ENCODE results near the gene BMPR1B. TPM values are rescaled to one million over a fixed set of nuclear protein-coding genes. Genes with fewer than 3 reads are reported as not detected.

Gene BMPR1B
- total RNA-seq, 3 donors from 2014 or later (not counting 1 experiment from before 2014, with no cell fraction given), result 0.25 TPM; not detected in 2

- H3K36me3 Mint-ChIP-seq, result no peaks in the 10 kb centered on the region
- H3K4me3 Mint-ChIP-seq, result no peak overlapping the region
- H3K4me3 ChIP-seq (ENCODE audit: low read length), result no peak overlapping the region
- H3K36me3 ChIP-seq (ENCODE audit: control insufficient read depth, insufficient read depth, low read length), result no peaks in the 10 kb centered on the region
- no peaks in the 10 kb centered on the region for H3K27me3 ChIP-seq (ENCODE audit: control insufficient read depth, insufficient read depth, low read length)
- no peaks in the 10 kb centered on the region for H3K9me3 ChIP-seq (ENCODE audit: control insufficient read depth, insufficient read depth, low read length)
- H3K9me3 Mint-ChIP-seq, result no peaks in the 10 kb centered on the region
- H3K4me1 ChIP-seq (ENCODE audit: control insufficient read depth, insufficient read depth, low read length), result no peaks in the 10 kb centered on the region
- no peak overlapping the region for H3K27ac Mint-ChIP-seq
- no CpG with 5 or more reads among the region's 2 CpGs for WGBS (ENCODE audit: insufficient coverage)
- H3K27me3 Mint-ChIP-seq (ENCODE audit: low read depth in 2 of 2), result peaks cover 0 to 7% of the 10 kb centered on the region in 2 donors
- H3K27ac ChIP-seq (ENCODE audit: low read length), result no peak overlapping the region
- ATAC-seq (no peak), DNase-seq (no peak)
- no peak for TF ChIP-seq CTCF (IDR thresholded peaks at IDR 0.05)
- intact Hi-C loops (cut with micrococcal nuclease), result no loop called here
- no peaks in the 10 kb centered on the region for H3K4me1 Mint-ChIP-seq
Observed at GRCh38 chr4:94803181-94803580, 45.4 kb downstream of the BMPR1B start.

DNA sequence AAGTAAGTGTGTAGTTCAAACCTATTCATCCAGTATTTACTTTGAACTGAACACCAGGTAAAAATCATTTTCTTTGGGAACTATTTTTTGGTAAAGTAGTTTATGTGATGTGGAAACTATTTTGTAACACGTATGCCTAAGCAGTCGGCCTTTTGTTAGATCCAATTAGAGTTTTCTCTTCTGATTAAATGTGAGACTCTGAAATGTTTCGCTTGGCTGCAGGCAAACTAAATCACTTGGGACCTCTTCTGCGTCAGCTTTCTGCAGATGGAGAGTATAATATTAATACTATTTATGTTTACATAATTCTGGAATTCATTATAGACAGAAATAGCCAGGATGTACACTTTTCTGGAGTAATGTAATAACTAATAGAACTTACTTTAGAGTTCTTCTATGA lies 46.9 kb downstream of the BMPR1B start:
- Histone ChIP-seq H3K4me3 (ENCODE audit: low read length) (no peak overlapping the region), H3K27me3 (ENCODE audit: control insufficient read depth, insufficient read depth, low read length) (no peaks in the 10 kb centered on the region), H3K4me1 (ENCODE audit: control insufficient read depth, insufficient read depth, low read length) (no peaks in the 10 kb centered on the region), H3K36me3 (ENCODE audit: control insufficient read depth, insufficient read depth, low read length) (no peaks in the 10 kb centered on the region), H3K9me3 (ENCODE audit: control insufficient read depth, insufficient read depth, low read length) (no peaks in the 10 kb centered on the region), H3K27ac (ENCODE audit: low read length) (no peak overlapping the region)
- WGBS (ENCODE audit: insufficient coverage), result 95% methylated on average over 3 of the region's 4 CpGs
- Mint-ChIP-seq H3K4me3 (no peak overlapping the region), H3K9me3 (no peaks in the 10 kb centered on the region), H3K4me1 (no peaks in the 10 kb centered on the region), H3K27me3 (ENCODE audit: low read depth in 2 of 2) (peaks cover 0 to 7% of the 10 kb centered on the region in 2 donors), H3K27ac (no peak overlapping the region), H3K36me3 (no peaks in the 10 kb centered on the region)
- intact Hi-C loops (cut with micrococcal nuclease), result no loop called here
- DNase-seq (no peak), ATAC-seq (no peak)
- no peak for TF ChIP-seq CTCF (IDR thresholded peaks at IDR 0.05)

DNA sequence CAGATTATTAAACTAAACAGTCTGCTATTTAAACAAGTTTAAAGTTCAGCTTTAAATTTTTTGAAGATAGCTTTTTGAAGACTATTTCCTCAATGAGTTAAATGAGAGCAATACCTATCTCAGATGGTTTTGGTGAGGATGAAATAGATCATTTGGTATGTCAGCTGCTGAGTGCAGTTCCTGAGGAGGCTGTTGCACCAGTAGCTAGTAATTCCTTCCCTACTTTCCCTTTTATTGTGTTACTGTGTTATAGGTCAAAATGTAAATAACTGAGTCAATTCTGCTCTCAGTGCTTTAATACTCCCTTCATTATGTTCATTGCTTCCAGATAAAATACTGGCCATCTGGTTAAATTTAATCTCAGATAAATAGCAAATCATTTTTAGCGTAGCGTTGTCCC lies 48.6 kb downstream of the BMPR1B start:
- no peaks in the 10 kb centered on the region for H3K4me1 Mint-ChIP-seq
- no peak for DNase-seq
- H3K27me3 Mint-ChIP-seq (ENCODE audit: low read depth in 2 of 2), result peaks cover 0 to 7% of the 10 kb centered on the region in 2 donors
- Histone ChIP-seq H3K27me3 (ENCODE audit: control insufficient read depth, insufficient read depth, low read length) (no peaks in the 10 kb centered on the region), H3K4me1 (ENCODE audit: control insufficient read depth, insufficient read depth, low read length) (no peaks in the 10 kb centered on the region), H3K36me3 (ENCODE audit: control insufficient read depth, insufficient read depth, low read length) (no peaks in the 10 kb centered on the region), H3K4me3 (ENCODE audit: low read length) (no peak overlapping the region), H3K9me3 (ENCODE audit: control insufficient read depth, insufficient read depth, low read length) (no peaks in the 10 kb centered on the region), H3K27ac (ENCODE audit: low read length) (no peak overlapping the region)
- no peak overlapping the region for H3K4me3 Mint-ChIP-seq
- peaks cover 0 to 2% of the 10 kb centered on the region in 2 donors for H3K9me3 Mint-ChIP-seq
- no peaks in the 10 kb centered on the region for H3K36me3 Mint-ChIP-seq
- no peak for TF ChIP-seq CTCF (IDR thresholded peaks at IDR 0.05)
- intact Hi-C loops (cut with micrococcal nuclease), result no loop called here
- H3K27ac Mint-ChIP-seq, result no peak overlapping the region
- ATAC-seq, result no peak
- no CpG with 5 or more reads among the region's 2 CpGs for WGBS (ENCODE audit: insufficient coverage)

DNA sequence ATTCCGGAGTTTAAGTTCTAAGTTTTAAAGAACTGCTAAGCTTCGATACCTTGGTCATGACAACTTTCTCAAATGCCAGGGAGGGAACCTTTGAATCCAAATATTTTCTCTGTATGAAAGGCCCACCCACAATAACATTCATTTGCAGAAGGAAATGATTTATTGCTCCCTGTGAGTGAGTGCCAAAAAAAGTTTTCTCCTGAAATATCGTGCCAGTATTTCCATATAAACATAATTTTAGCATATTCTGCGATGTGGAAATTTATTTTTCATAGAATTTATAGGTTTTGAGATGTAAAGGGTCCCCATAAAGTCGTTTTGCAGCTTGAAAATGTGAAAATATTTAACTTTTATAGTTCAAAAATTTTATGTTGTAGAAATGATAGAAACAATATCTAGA lies 53.9 kb downstream of the BMPR1B start:
- H3K27ac ChIP-seq (ENCODE audit: low read length), result no peak overlapping the region
- no peaks in the 10 kb centered on the region for H3K4me1 Mint-ChIP-seq
- intact Hi-C loops (cut with micrococcal nuclease), result no loop called here

More for the DNA sequence above, 53.9 kb downstream of the BMPR1B start:
- Histone ChIP-seq H3K4me1 (ENCODE audit: control insufficient read depth, insufficient read depth, low read length) (no peaks in the 10 kb centered on the region), H3K4me3 (ENCODE audit: low read length) (no peak overlapping the region), H3K27me3 (ENCODE audit: control insufficient read depth, insufficient read depth, low read length) (no peaks in the 10 kb centered on the region), H3K36me3 (ENCODE audit: control insufficient read depth, insufficient read depth, low read length) (no peaks in the 10 kb centered on the region), H3K9me3 (ENCODE audit: control insufficient read depth, insufficient read depth, low read length) (no peaks in the 10 kb centered on the region)
- peaks cover 0 to 3% of the 10 kb centered on the region in 2 donors for H3K27me3 Mint-ChIP-seq (ENCODE audit: low read depth in 2 of 2)
- no peak for ATAC-seq
- peaks cover 0 to 2% of the 10 kb centered on the region in 2 donors for H3K9me3 Mint-ChIP-seq
- no peak overlapping the region for H3K27ac Mint-ChIP-seq
- DNase-seq, result no peak
- no peak for TF ChIP-seq CTCF (IDR thresholded peaks at IDR 0.05)
- no peaks in the 10 kb centered on the region for H3K36me3 Mint-ChIP-seq
- WGBS (ENCODE audit: insufficient coverage), result 100% methylated on average over 2 of the region's 5 CpGs
- H3K4me3 Mint-ChIP-seq, result no peak overlapping the region

All from natural killer cell (primary cell).